GM18909 (cell line): Measurements from ENCODE around the gene FAM193B.
A peak's percentile ranks its signal among the peaks of the same experiment; 100 is the strongest.

Experiments used
- ATAC-seq: cut with Tn5 transposase; IDR thresholded peaks from one replicate; pipeline ENCODE4 v1.9.1; 2021; ENCODE audit warnings: mild to moderate bottlenecking; ENCODE audit not compliant: unreplicated experiment, poor library complexity

FAM193B gene

GRCh38 chr5:177554474-177555111, at the start of gene FAM193B:
Gene FAM193B, minus strand, starts transcription at chr5:177554563. Its CDS starts 105 bp downstream, at chr5:177554458.
- peak; percentile 93 for ATAC-seq

GRCh38 chr5:177604116-177604521, 49.8 kb upstream of the FAM193B start:
- ATAC-seq, result no peak

GRCh38 chr5:177603631-177604030, 49.3 kb upstream of the FAM193B start:
- ATAC-seq, result no peak

GRCh38 chr5:177602458-177602830, 48.1 kb upstream of the FAM193B start:
- ATAC-seq, result no peak

- no peak for ATAC-seq
These were observed 47.5 kb upstream of the FAM193B start for GRCh38 chr5:177601577-177602457.

GRCh38 chr5:177601126-177601525, 46.8 kb upstream of the FAM193B start:
- no peak for ATAC-seq

- ATAC-seq, result no peak
These were observed 46.2 kb upstream of the FAM193B start for GRCh38 chr5:177600508-177601018.

- peak; percentile 89 for ATAC-seq
These were observed 45.6 kb upstream of the FAM193B start, which contains the start of gene B4GALT7 for GRCh38 chr5:177599731-177600507. Gene B4GALT7, plus strand, starts transcription at chr5:177600132. Its CDS starts 79 bp downstream, at chr5:177600211.

- ATAC-seq, result no peak
These were observed 44.1 kb upstream of the FAM193B start for GRCh38 chr5:177598477-177598876.

GRCh38 chr5:177596775-177597238, 42.4 kb upstream of the FAM193B start:
- no peak for ATAC-seq

GRCh38 chr5:177595991-177596774, 41.8 kb upstream of the FAM193B start:
- ATAC-seq, result no peak

- ATAC-seq, result no peak
These were observed 40.7 kb upstream of the FAM193B start for GRCh38 chr5:177595026-177595585.

- ATAC-seq, result no peak
These were observed 39.7 kb upstream of the FAM193B start for GRCh38 chr5:177594071-177594470.

GRCh38 chr5:177593511-177593910, 39.1 kb upstream of the FAM193B start:
- ATAC-seq, result no peak

- ATAC-seq, result no peak
These were observed 38.5 kb upstream of the FAM193B start for GRCh38 chr5:177592905-177593304.

- ATAC-seq, result peak; percentile 96
These were observed 37.9 kb upstream of the FAM193B start, which contains the start of gene TMED9 for GRCh38 chr5:177592010-177592834. Gene TMED9, plus strand, starts transcription at chr5:177592203. Its CDS starts 12 bp downstream, at chr5:177592215.

GRCh38 chr5:177591690-177592009, 37.3 kb upstream of the FAM193B start:
- ATAC-seq, result no peak

GRCh38 chr5:177590406-177590805, 36.0 kb upstream of the FAM193B start:
- ATAC-seq, result no peak
